UCSD-AML1 (cell line): ENCODE data around the gene PLEKHM2.
"Not testable (repeated sequence)": the region's sequence is repeated elsewhere in the genome, so short reads cannot be mapped to it uniquely, and the experiment has no call there.

Experiments
- DNase-seq: peaks from one replicate; lab custom pipeline; 2025; ENCODE audit not compliant: unreplicated experiment; lab: John Stamatoyannopoulos, UW

The PLEKHM2 gene

GRCh38 chr1:15699321-15699720, 15.2 kb downstream of the PLEKHM2 start:
- DNase-seq, result not testable (repeated sequence)

GRCh38 chr1:15700508-15700907, 16.4 kb downstream of the PLEKHM2 start:
- no peak for DNase-seq

- no peak for DNase-seq
These were observed 17.7 kb downstream of the PLEKHM2 start for GRCh38 chr1:15701784-15702183.

- DNase-seq, result peak; percentile 19
These were observed 18.8 kb downstream of the PLEKHM2 start for GRCh38 chr1:15702722-15703550.

GRCh38 chr1:15703562-15703961, 19.4 kb downstream of the PLEKHM2 start:
- DNase-seq, result no peak

- no peak for DNase-seq
These were observed 20.5 kb downstream of the PLEKHM2 start for GRCh38 chr1:15704526-15705183.

- no peak for DNase-seq
These were observed 21.1 kb downstream of the PLEKHM2 start for GRCh38 chr1:15705184-15705566.

GRCh38 chr1:15706751-15707150, 22.6 kb downstream of the PLEKHM2 start:
- no peak for DNase-seq

- no peak for DNase-seq
These were observed 23.3 kb downstream of the PLEKHM2 start for GRCh38 chr1:15707239-15707925.

- no peak for DNase-seq
These were observed 24.5 kb downstream of the PLEKHM2 start for GRCh38 chr1:15708486-15709137.

- DNase-seq, result no peak
These were observed 25.1 kb downstream of the PLEKHM2 start for GRCh38 chr1:15709226-15709625.

- no peak for DNase-seq
These were observed 28.0 kb downstream of the PLEKHM2 start for GRCh38 chr1:15712168-15712567.

GRCh38 chr1:15714406-15715136, 30.5 kb downstream of the PLEKHM2 start:
- DNase-seq, result no peak

GRCh38 chr1:15717418-15718125, 33.5 kb downstream of the PLEKHM2 start:
- no peak for DNase-seq

GRCh38 chr1:15718199-15718601, 34.1 kb downstream of the PLEKHM2 start:
- no peak for DNase-seq

GRCh38 chr1:15719381-15720120, 35.4 kb downstream of the PLEKHM2 start:
- DNase-seq, result no peak

- no peak for DNase-seq
These were observed 36.7 kb downstream of the PLEKHM2 start for GRCh38 chr1:15720861-15721260.

GRCh38 chr1:15722411-15722810, 38.3 kb downstream of the PLEKHM2 start:
- no peak for DNase-seq

GRCh38 chr1:15722836-15723532, 38.9 kb downstream of the PLEKHM2 start:
- no peak for DNase-seq
